A204.1 (cell line): ENCODE results near the gene OR13A1.
"Not testable (repeated sequence)": the region's sequence is repeated elsewhere in the genome, so short reads cannot be mapped to it uniquely, and the experiment has no call there.

Experiments
- FAIRE-seq: peaks from 2 replicates; lab custom pipeline; 2012; peaks lifted over from hg19 to GRCh38; lab: Jason Lieb, UNC

OR13A1 gene, protein sequence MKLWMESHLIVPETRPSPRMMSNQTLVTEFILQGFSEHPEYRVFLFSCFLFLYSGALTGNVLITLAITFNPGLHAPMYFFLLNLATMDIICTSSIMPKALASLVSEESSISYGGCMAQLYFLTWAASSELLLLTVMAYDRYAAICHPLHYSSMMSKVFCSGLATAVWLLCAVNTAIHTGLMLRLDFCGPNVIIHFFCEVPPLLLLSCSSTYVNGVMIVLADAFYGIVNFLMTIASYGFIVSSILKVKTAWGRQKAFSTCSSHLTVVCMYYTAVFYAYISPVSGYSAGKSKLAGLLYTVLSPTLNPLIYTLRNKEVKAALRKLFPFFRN

DNA sequence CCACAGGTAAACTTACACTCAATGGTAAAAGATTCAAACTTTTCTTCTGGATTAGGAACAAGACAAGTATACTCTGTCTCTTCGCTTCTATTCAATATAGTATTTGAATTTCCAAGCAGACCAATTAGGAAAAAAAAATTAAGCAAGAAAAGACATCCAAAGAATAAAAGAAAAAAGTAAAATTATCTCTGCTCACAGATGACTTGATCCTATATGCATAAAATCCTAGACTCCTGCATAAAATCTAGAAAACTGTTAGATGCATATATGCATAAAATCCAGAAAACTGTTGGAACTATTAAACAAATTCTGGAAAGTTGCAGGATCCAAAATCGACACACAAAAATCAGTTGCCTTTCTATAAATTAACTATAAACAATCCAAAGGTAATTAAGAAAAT lies at the start of gene OR13A1:
OR13A1 (minus strand) TSS at position 101 of the 400 bp plus-strand sequence. CDS start 11,186 bp downstream, outside the sequence.
- FAIRE-seq = no peak

DNA sequence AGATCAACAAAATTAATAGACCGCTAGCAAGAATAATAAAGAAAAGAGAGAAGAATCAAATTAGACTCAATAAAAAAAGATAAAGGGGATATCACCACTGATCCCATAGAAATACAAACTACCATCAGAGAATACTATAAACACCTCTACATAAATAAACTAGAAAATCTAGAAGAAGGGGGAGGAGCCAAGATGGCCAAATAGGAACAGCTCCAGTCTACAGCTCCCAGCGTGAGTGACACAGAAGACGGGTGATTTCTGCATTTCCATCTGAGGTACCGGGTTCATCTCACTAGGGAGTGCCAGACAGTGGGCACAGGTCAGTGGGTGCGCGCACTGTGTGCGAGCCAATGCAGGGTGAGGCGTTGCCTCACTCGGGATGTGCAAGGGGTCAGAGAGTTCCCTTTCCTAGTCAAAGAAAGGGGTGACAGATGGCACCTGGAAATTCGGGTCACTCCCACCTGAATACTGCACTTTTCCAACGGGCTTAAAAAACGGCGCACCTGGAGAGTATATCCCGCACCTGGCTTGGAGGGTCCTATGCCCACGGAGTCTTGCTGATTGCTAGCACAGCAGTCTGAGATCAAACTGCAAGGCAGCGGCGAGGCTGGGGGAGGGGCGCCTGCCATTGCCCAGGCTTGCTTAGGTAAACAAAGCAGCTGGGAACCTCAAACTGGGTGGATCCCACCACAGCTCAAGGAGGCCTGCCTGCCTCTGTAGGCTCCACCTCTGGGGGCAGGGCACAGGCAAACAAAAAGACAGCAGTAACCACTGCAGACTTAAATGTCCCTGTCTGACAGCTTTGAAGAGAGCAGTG lies 46.8 kb upstream of the OR13A1 start:
- not testable (repeated sequence) for FAIRE-seq

DNA sequence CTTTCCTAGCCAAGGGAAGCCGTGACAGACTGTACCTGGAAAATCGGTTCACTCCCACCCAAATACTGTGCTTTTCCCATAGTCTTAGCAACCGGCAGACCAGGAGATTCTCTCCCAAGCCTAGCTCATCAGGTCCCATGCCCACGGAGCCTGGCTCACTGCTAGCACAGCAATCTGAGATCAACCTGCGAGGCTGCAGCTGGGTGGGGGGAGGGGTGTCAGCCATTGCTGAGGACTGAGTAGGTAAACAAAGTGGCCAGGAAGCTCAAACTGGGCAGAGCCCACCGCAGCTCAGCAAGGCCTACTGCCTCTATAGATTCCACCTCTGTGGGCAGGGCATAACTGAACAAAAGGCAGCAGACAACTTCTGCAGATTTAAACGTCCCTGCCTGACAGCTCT lies 43.6 kb upstream of the OR13A1 start:
- FAIRE-seq = not testable (repeated sequence)

DNA sequence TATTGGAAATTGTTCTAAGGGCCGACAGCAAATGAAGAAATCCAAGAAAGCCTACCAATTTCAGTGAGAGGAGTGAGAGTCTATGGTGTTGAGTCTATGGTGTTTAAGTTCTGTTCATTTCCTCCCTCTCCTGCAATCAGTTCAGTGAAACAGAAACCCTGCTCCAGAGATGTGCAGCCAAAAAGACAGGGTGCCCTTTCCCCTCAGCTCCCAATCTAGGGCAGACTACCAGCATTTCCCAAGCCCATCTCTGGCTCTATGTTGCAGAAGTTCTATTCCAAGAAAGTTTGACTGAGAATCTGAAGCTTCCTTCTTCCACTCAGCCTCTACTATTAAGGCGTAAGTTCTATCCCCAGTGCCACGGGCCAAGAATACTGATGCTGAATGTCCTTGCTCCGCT lies 40.1 kb upstream of the OR13A1 start:
- no peak for FAIRE-seq

DNA sequence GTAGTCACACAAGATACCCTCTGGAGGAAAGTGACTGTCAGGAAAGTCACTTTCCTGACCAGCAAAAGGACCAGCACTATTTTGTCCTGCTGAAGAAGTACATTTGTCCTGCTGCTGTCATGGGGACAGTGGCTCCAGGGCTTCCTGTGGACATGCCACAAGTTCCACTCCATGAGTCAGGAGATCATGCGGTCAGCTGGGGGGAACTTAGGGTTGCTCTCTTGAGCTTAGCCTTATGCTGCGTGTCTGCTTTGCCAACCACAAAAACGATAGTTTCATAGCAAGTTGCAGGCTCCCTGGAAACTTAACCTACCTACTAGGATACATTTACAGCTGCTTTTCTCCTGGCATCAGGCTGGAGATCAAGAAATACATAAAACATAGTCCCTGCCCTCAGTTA lies 38.9 kb upstream of the OR13A1 start:
- no peak for FAIRE-seq

DNA sequence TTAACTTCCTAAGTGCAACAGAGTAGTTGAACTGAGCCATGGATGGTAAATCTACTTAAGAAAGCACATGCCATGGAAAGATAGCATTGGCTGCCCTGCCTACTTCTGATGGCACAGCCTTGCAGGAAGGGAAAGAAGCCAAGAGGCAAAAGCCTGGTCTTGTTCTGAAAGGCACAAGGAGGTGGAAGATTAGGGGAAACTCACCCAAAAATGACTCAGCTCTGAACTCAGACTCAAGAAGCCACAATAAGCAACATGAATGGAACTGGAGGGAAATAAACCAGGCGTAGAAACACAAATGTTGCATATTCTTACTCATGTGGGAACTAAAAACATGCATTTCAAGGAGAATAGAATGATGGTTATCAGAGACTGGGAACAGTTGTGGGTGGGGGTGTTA lies 37.8 kb upstream of the OR13A1 start:
- no peak for FAIRE-seq

DNA sequence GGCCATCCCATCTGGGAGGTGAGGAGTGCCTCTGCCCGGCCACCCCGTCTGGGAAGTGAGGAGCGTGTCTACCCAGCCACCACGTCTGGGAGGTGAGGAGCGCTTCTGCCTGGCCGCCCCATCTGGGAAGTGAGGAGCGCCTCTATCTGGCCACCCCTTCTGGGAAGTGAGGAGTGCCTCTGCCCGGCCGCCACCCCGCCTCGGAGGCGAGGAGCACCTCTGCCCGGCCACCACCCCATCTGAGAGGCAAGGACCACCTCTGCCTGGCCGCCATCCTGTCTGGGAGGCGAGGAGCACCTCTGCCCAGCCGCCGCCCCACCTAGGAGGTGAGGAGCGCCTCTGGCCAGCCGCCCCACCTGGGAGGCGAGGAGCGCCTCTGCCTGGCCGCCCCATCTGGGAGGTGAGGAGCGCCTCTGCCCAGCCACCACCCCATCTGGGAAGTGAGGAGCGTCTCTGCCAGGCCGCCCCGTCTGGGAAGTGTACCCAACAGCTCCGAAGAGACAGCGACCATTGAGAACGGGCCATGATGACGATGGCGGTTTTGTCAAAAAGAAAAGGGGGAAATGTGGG lies 32.9 kb upstream of the OR13A1 start:
- FAIRE-seq = not testable (repeated sequence)

DNA sequence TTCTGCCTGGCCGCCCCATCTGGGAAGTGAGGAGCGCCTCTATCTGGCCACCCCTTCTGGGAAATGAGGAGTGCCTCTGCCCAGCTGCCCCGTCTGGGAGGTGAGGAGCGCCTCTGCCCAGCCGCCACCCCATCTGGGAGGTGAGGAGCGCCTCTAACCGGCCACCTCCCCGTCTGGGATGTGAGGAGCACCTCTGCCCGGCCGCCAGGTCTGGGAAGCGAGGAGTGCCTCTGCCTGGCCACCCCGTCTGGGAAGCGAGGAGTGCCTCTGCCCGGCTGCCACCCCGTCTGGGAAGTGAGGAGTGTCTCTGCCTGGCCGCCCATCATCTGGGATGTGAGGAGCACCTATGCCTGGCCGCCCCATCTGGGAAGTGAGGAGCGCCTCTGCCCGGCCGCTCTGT lies 32.1 kb upstream of the OR13A1 start:
- not testable (repeated sequence) for FAIRE-seq

DNA sequence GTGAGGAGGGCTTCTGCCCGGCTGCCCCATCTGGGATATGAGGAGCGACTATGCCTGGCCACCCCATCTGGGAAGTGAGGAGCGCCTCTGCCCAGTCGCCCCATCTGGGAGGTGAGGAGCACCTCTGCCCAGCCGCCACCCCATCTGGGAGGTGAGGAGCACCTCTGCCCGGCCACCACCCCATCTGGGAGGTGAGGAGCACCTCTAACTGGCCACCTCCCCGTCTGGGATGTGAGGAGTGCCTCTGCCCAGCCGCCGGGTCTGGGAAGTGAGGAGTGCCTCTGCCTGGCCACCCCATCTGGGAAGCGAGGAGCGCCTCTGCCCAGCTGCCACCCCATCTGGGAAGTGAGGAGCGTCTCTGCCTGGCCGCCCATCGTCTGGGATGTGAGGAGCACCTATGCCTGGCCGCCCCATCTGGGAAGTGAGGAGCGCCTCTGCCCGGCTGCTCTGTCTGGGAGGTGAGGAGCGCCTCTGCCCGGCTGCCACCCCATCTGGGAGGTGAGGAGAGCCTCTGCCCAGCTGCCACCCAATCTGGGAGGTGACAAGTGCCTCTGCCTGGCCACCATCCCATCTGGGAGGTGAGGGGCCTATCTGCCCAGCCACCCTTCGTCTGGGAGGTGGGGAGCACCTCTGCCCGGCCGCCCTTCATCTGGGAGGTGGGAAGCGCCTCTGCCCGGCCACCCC lies 31.4 kb upstream of the OR13A1 start:
- FAIRE-seq = not testable (repeated sequence)

DNA sequence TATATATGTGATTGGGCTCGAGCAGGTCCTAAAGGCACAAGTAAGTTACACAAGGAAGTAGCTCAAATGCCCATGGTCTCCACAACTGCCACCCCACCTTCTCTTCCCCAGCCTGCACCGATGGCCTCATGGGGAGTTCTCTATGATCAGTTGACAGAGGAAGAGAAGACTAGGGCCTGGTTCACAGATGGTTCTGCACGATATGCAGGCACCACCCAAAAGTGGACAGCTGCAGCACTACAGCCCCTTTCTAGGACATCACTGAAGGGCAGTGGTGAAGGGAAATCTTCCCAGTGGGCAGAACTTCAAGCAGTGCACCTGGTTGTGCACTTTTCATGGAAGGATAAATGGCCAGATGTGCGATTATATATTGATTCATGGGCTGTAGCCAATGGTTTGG lies 25.0 kb upstream of the OR13A1 start:
- FAIRE-seq = not testable (repeated sequence)

DNA sequence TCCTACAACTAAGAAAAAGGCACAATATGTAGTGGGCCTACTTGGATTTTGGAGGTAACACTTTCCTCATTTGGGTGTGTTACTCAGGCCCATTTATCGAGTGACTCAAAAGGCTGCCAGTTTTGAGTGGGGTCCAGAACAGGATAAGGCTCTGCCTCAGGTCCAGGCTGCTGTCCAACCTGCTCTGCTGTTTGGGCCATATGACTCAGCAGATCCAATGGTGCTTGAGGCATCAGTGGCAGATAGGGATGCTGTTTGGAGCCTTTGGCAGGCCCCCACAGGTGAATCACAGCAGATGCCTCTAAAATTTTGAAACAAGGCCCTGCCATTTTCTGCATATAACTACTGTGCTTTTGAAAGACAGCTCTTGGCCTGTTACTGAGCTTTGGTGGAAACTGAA lies 24.5 kb upstream of the OR13A1 start:
- FAIRE-seq = no peak

DNA sequence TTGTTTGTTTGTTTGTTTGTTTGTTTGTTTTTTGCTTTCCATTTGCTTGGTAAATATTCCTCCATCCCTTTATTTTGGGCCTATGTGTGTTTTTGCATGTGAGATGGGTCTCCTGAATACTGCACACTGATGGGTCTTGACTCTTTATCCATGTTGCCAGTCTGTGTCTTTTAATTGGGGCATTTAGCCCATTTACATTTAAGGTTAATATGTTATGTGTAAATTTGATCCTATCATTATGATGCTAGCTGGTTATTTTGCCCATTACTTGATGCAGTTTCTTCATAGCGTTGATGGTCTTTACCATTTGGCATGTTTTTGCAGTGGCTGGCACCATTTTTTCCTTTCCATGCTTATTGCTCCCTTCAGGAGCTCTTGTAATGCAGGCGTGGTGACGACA lies 16.4 kb upstream of the OR13A1 start:
- not testable (repeated sequence) for FAIRE-seq

DNA sequence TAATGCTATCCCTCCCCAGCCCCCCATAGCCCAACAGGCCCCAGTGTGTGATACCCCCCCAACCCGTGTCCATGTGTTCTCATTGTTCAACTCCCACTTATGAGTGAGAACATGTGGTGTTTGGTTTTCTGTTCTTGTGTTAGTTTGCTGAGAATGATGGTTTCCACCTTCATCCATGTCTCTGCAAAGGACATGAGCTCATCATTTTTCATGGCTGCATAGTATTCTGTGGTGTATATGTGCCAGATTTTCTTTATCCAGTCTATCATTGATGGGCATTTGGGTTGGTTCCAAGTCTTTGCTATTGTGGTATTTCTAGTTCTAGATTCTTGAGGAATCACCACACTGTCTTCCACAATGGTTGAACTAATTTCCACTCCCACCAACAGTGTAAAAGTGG lies 11.5 kb upstream of the OR13A1 start:
- not testable (repeated sequence) for FAIRE-seq

DNA sequence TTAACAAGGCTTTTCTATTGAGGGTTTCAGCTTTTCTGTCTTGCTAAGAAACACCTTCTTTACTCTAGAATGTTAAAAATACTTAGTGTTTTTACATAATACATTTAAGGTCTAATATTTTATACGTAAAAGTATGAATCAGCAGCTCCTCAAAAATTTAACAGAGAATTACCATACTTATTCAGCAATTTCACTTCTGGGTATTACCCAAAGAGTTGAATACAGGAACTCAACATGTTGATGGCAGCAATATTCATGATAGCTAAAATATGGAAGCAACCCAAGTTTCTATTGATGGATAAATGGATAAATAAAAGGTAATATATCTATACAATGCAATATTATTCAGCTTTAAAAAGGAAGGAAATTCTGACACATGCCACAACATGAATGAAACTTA lies 9.7 kb upstream of the OR13A1 start:
- no peak for FAIRE-seq

DNA sequence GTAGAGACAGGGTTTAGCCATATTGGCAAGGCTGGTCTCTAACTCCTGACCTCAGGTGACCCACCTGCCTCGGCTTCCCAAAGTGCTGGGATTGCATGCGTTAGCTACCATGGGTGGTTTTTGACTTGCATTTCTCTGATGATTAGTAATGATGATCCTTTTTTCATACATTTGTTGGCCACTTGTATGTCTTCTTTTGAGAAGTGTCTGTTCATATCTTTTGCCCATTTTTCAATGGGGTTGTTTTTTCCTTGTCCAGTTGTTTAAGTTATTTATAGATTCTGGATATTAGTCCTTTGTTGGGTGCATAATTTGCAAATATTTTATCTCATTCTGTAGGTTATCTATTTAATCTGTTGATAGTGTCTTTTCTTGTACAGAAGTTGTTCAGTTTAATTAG lies 4.3 kb upstream of the OR13A1 start:
- FAIRE-seq = no peak

DNA sequence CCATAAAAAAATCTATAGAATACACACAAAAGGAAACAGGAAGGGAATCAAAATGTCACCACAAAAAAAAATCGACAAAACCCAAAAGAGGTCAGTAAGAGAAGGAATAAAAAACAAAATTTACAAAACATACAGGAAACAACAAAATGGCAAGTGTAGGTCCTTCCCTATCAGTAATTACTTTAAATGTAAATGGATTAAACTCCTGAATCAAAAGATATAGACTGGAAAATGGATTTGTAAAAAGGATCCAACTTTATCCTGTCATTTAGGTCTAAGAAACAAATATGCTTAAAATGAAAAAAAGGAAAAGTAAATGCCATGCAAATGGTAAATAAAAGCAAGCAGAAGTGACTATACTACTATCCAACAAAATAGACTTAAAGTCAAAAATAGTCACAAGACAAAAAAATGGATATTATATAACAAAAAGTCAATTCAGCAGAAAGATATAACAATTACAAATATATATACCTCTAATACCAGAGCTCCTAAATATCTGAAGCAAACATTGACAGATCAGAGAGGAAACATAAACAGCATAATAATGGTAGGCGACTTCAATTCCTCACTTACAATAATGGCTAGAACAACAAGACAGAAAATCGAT lies 2.0 kb downstream of the OR13A1 start:
- FAIRE-seq = no peak

DNA sequence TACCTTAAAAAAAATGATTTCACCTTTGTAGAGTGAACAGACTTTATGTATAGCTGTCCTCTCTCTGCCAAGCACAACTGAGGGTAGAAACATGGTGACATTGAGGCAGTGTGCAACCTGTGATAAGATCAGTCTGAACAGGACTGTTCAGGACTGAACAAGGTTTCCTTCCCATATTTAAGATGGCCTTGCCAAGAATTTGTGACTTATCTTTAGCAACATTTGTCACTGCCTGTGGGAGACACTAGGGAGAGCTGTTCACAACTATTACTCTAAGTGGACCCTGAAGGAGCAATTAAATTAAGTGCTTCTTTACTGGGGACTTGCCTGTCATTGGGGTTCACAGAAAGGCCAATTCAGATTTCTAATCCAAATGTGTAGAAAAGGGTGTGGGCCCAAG lies 6.7 kb downstream of the OR13A1 start:
- FAIRE-seq = no peak

DNA sequence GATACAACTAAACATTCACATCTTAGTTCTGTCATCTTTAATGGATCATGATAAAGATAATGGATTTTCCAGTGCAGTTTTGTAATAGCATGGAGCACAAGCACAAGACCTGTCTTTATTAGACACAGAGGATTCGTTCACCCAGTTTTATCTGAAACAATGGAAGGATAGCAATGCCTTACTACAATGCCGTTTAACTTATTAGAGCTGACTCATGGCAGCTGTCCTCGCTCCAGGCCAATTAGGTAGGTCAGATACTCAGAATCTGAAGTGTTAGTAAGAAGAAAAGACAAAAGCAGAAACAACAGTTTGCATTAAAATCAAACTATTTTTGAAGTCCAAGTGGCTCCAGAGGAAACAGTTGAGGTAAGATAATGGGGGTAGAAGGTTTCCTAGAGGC lies 12.8 kb downstream of the OR13A1 start:
- no peak for FAIRE-seq

DNA sequence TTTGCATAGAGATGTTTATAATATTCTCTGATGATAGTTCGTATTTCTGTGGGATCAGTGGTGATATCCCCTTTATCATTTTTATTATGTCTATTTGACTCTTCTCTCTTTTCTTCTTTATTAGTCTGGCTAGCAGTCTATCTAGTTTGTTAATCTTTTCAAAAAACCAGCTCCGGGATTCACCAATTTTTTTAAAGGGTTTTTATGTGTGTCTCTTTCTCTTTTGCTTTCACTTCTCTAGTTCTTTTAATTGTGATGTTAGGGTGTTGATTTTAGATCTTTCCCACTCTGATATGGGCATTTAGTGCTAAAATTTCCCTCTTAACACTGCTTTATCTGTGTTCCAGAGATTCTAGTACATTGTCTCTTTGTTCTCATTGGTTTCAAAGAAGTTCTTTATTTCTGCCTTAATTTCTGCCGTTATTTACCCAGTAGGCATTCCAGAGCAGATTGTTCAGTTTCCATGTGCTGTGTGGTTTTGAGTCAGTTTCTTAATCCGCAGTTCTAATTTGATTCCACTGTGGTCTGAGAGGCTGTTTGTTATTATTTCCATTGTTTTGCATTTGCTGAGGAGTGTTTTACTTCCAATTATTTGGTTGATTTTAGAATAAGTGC lies 17.0 kb downstream of the OR13A1 start:
- FAIRE-seq = not testable (repeated sequence)

DNA sequence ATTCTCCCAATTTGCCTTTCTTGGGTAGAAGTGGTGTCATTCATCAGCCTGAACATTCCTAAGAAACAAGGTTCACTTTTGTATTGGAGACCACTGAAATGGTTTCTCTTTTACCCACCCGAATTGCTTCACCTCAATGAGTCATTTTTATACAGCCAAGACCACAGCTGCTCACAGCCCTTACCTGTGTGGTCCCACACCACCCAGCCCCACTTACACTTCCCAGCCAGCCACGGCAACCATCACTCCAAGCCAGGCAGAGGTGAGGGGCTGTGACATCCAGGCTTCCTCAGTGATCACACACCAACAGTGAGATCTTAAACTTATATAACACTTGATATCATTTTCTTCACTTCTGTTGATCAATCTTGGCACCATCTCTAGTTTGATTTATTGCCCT lies 20.7 kb downstream of the OR13A1 start:
- FAIRE-seq = no peak

DNA sequence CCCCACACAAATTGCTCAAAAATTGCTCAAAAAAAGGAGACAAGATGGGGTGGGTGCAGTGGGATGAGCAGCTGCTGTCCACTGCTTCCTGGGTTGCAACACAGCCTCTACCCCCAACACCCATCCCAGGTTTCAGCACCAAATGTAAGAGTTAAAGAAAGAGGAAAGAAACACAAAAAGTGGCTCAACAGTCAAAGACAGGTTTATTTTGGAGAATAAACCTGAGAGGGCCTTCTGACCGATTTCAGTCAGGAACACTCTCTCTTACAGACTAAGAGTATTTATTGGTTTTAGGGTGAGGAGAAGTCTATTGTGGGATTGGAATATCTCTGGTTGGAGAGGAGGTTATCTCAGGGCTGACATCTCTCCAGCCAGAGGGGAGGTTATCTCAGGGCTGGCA lies 28.4 kb downstream of the OR13A1 start:
- FAIRE-seq = no peak

DNA sequence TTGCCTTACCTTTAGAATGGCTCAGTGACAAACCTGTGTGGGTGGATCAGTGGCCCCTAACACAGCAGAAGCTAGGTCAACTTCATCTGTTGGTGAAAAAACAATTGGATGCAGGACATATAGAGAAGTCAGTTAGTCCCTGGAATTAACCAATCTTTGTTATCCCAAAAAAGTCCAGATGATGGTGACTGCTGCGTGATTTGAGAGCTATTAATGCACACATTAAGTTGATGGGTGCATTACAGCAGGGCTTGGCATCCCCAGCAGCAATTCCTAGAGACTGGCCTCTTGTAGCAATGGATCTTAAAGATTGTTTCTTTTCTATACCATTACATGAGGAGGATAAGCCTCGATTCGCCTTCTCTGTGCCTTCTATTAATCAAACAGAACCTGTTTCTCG lies 33.3 kb downstream of the OR13A1 start:
- no peak for FAIRE-seq
